Effector CD8-positive, alpha-beta T cell (primary cell): ENCODE results near the gene FYCO1.

ENCODE experiments used
- DNase-seq: peaks from one replicate; lab custom pipeline; 2025; lab: John Stamatoyannopoulos, UW

Gene FYCO1

DNA sequence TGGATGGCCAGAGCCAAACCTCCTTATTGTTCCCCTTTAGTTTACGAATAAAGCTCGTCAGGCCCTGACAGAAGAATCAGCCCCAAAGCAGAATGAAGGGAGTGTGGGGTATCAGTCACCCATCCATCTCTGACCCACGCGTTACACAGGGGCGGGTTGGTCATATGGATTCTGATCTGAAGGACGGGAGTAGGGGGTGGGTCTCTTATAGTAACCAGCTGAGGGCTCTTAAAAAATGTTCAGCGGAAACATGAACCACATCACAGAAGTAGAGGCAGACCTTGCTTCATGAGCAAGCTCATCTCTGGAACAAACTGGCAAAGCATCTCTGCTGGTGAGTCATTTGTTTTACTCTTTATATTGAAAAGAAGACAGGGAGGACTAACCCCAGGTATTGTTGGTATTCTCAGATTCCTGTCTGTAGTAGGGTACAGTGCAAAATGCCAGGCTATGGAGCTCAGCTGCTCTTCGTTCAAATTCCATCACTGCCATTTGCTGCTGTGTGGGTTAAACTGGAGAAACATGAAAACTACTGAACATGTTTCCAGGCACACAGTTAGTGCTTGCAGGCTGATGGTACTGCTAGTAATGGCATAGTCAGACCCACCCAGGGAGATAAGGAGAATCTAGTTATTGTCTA is 52.3 kb downstream of the FYCO1 start, which contains the start of gene CXCR6:
TSS of gene CXCR6 (plus strand) at position 258 of the 640 bp plus-strand sequence. CDS start 3,018 bp downstream, outside the sequence.
- no peak for DNase-seq

DNA sequence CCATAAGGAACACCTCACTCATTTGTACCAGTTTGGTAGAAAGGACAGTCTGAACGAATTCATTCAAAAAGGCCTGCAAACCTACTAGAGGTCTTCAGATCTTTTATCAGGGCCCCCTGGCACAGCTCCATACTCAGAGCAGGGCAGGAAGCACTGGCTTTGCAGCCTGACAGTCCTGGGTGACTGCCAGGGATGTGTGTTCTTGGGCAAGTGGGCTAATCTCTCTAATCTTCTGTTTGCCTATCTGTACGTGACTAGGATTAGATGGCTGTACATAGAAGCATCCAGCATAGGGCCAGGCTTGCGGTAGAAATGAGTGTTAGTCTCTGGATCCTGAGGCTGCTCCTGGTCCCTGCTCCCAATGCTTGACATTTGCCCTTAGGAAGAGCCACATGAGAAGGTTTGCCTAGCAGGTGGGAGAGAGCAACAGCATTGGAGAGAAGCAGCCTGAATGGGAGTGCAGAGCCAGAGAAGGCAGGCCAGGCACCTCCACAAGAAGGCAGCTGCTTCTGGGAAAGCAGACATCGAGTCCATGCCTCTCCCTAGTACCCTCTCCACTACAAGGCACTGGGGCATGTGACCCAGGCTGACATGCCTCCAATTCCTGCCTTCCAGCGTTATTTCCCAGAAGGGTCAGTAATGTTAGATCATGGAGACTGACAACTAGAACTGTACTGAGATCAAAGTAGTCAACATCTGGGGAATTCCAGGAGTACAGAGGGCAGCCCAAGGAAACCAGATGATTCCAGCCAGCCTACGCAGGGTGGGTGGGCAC is 53.4 kb downstream of the FYCO1 start:
- no peak for DNase-seq

DNA sequence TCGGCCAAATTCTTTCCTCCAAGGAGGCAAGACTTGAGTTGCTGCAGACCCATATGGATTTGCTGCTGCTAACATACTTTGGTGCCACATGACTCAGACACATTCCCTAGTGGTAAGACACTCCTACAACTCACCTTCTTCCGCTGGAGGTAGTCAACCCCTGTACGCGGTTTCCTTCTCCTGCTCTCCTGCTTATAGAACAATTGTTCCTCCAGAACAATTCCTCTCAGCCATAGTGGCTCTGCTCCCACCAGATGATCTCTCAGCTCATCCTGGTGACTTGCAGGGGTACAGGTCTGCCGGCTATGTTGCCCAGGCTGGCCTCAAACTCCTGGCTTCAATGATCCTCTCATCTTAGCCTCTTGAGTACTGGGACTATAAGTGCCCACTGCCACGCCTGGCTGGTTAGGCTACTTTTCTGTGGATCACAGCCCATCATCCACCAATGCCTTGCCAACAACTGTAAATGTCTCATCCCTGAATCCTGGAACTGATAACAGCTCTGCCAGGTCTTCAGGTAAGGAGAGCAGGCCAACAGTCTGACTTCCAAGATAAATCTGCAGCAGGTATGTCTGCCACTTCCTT is 54.8 kb downstream of the FYCO1 start:
- DNase-seq, result no peak

DNA sequence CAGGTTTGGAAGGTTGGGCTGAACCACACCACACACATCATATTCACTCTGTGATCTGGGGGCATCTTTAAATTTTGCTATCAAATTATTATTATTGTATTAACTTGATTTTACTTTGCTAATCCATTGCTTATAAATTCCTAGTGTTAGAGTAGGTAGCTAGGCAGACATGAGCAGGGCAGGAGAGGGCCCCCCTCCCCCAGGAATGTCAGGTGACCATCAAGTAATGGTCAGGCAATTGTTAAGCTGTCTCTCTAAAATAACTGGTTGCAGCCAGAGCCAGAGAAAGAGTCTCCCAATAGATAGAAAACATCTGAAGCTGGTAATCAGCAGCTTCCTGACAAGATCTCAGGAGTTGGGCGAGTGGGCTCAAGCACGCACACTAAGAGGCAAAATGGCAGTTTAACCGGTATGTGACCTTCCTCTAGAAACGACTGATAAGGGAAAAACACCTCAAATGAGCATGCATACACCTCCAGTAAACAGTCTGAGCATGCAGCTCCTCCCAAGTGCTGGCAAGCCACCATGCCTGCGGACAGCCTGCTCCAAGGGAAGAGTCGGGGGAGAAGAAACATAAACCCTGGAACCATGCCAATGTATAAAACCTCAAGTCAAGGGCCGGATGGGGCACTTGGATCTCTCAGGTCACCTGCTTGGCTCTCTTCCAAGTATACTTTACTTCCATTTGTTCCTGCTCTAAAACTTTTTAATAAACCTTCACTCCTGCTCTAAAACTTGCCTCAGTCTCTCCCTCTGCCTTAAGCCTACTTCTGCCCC is 55.4 kb downstream of the FYCO1 start:
- DNase-seq, result no peak

DNA sequence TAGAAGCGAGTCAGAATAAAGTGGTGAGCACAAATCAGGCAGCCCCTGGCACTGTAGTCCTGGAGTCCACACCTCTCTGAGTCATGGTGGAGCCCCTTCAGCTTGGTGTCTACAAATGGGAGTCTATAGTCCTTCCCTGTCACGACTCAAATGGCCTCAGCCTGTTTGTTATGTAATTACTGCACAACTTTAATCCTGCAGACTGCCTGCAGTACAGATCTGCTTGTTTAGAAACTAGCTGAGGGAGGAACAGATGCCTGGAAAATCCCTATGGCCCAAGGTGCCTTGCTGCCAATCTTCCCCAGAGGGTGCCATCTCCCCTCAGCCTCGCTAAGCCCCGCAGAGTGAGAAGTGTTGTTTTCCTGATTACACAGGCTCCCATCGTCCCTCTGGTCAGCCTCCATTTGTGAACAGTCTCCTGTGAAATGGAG is 56.3 kb downstream of the FYCO1 start:
- DNase-seq, result no peak

DNA sequence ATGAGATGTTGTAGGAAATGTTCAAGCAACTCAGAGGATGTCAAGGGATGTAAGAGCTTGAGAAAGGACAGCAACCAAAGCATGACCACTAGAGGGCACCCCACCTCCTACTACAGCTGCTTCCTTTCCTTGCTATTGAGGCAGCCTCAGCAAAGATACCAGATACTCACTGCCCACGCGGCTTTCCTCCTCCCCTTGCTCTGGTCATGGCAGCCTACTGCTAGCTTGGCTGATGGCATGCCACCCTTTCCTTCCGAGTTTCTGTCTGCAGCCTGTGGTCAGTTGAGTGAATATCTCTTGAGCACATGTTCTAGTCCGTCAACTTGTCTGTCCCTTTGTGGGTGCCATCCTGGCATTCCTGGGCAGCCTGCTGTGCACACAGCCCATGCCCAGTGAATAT is 56.8 kb downstream of the FYCO1 start:
- peak; percentile 61 for DNase-seq

DNA sequence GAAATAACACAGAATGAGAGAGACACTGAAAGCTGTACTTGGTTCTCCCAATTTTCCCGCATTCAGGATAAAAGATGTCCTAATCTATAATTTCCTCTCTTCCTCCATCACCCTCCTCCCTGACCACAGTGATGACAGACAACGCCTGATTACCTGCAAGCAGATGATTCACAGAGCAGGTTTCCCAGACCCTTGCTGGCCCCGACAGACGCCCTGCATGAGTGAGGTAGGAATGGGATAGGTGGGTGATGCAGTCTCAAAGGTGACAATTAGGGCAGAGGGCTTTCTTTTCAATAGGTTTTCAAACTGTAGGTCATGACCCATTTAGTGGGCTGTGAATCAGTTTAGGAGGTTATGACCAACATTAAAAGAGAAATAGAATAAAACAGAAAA is 57.6 kb downstream of the FYCO1 start:
- no peak for DNase-seq

DNA sequence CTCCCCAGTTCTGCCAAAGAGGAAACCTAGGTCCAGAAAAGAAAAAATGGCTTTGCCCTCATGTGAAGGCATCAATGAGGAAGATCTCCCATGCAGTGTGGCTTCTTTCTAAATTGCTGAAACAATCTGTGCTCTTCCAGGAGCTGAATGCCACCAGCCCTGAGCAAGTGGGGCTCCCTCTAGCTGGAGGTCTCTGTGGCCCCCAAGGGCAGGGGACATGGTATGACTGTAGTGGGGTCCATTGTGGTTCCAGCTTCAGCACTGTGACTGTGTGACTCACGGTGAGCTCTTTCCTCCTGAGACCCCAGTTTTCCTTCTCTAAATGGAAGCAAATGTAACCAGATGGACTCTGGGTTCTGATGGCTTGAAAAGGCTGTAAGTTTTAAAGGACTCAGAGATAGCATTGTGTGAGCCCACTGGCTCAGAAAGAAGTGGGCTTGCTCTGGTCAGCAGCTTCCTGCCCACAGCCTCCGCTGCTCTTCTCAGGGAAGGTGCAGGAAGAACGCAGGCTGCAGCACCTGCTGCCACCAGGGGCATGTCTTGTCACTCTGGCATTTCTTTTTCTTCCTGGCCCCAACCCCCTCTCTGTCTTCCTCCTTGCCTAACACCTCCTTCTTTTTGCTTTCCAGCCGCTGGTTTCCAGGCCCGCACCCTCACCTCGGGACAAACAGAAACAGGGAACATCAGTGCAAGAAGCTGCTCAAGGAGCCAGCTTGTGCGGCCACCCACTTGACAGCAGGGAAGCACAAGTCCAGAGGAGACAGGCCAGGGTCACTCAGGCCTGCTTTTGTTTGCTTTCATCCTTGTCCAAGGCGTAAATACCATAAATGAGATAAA is 58.2 kb downstream of the FYCO1 start:
- no peak for DNase-seq

DNA sequence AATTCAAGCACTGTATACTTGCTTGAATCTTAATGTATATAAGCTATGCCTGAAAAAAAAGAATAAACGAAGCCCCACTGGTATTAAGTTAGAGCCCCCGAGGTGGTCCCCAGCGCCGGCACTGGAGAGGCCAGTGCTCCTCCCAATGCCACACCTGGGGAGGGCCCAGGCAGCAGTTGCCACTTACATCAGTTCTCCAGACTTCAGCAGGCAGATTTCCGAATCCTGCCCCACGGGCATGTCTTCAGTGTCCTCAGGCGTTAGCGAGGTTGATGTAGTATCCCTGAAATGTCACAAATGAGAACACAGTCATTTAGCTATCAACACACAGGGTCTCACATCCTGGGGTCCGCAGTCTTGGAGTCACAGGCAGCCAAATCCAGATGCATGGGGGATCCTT is 59.4 kb downstream of the FYCO1 start:
- no peak for DNase-seq

DNA sequence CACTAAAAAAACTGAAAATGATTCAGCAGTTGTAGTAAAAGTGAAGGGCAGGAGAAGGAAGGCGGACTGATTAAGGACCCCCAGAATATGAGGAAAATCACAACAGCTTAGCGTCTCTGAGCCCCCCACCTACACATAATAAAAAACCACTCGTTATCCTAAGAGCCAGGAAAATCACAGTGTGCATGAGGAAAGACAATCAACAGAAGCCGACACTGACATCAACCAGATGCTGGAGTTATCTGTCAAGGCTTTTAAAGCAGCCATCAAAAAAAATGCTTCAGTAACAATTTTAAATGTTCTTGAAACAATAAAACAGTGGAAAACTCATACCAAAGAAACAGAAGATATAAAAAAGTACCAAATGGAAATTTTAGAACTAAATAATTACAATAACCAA is 62.0 kb downstream of the FYCO1 start:
- DNase-seq, result no peak

DNA sequence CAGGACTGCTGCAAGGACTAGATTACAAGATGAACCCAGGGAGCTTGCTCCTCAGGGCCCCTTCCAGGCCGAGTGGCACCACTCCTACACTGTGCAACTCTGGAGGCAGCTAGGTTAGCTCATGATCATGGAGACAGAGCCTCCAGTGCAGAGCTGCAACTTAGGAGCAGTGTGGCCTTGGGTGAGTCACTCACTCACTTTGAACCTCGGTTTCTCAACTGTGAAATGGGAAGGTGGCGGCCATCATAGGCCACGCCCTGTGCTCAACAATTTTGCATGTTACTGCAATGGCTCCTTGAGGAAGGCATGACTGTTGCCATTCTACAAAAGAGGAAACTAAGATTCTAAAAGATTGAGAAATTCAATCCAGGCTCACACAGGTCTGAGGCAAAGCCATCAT is 63.5 kb downstream of the FYCO1 start:
- DNase-seq, result no peak

DNA sequence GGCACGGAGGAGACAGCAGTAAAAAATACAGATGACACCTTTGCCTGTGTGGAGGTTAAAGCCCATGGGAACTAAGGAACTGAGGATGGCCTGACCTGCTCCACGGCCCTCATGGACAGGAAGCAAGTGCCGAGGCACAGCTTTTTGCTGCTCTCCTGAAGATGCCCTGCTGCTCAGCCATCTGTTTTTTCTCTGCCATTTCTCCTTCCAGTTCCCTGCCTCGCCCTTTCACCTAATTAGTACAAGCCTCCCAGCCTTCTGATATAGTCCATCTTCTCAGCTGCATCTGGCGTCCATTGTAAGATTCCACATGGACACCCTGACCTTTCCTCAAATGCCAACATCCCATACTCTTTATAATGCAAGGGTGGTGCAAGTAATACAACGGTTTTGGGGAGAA is 64.1 kb downstream of the FYCO1 start:
- no peak for DNase-seq

DNA sequence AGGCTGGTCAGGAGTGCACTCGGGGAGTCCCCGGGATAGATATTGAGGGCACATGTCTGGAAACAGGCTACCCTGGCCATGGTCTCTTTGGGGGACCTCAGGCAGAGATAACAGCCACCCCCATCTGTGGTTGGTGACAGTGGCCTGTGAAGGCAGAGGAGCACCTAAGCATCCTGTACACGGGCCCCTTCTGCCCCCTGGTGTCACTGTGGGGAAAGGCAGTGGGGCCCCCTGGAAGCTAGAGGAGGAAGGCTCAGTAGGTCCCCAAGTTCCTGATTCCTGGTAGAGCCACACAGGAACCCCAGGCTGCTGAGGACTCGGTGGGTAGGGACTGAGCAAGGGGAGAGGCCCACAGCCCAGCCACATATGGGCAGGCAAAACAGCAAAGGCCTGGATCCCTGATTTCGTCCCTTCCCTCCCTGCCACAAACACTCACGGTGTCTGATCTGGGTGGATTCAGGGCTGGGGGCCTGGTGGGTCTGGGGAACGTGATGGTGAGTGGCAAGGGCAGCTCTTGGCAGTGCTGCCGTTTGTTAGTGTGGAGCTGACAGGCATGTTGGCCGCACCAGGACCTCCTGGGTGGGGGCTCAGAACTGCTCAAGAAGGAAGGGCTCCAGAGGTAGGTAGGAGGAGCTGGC is 66.5 kb downstream of the FYCO1 start:
- peak; percentile 49 for DNase-seq

DNA sequence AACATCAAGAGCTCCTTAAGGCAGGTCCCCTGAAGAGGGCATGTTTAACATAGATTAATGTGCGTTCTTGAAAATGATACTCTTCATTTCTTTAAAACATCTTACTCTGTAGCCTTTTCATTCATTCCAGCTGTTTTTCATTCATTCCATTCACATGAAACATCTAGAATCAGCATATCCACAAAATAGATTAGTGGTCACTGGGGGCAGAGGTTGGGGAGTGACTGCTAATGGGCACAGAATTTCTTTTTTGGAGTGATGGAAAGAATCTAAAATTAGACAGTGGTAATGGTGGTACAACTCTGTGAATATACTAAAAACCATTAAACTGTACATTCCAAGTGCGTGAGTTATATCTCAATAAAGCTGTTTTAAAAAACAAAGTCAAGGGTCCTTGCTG is 67.7 kb downstream of the FYCO1 start:
- no peak for DNase-seq

DNA sequence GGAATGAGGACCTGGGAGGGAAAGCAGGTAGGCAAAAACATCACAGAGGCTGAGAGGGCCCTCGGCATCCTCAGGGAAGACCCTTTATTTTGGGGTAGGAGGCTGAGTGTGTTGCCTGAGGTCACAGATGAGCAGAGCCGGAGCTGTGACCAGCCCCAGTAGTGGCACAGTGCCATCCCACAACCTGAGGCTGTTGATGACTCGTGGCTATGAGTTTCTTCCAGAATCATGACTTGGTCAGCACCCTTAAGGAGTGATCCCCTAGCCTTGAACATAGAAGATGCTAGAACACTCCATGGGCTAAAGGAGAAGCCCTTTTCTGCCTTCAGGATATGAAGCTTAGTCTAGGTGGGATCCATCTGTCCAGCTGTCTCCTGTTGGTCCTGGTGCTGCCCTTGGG is 71.9 kb downstream of the FYCO1 start:
- DNase-seq, result no peak

DNA sequence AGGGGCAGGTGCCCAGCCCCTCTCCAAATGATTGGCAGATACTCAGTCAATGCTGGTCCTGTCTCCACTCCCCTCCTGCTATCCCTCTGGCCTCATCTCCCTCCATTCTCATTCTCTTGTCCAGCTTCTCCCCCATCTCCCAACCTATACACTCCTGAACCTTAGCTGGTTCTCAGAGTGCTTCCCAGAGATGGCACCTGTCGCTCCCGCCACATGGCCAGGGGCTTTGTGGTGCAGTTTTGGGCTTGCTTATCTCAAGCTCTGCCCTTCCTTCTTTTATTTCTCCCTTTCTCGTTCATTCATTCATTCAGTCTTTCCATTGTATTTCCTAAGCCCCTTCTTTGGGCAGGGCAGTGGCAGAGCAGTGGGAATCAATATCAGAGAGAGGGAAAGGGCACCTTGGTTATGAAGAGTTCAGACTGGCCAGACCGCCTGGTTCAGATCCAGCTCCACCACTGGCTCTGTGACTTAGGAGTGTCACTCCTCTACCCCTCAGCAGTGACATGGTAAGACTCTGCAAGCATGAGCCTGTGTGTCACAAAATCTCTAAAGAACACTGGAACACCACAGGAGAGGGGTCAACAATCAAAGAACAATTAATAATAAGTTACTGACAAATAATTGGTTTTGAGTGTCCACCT is 72.6 kb downstream of the FYCO1 start:
- no peak for DNase-seq

DNA sequence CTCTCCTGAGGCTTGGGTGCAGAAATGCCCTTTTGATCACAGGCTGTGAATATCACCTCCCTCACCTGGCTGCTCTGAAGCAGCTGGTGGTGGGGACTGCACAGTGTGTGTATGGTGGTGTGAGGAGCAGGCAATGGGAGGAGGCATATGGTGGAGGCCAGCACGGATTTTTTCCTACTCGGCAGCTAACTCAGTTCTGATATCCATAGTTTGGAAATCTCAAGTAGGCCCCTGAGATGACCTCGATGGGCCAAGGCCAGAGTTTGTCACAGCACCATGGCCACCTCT is 73.6 kb downstream of the FYCO1 start:
- no peak for DNase-seq

DNA sequence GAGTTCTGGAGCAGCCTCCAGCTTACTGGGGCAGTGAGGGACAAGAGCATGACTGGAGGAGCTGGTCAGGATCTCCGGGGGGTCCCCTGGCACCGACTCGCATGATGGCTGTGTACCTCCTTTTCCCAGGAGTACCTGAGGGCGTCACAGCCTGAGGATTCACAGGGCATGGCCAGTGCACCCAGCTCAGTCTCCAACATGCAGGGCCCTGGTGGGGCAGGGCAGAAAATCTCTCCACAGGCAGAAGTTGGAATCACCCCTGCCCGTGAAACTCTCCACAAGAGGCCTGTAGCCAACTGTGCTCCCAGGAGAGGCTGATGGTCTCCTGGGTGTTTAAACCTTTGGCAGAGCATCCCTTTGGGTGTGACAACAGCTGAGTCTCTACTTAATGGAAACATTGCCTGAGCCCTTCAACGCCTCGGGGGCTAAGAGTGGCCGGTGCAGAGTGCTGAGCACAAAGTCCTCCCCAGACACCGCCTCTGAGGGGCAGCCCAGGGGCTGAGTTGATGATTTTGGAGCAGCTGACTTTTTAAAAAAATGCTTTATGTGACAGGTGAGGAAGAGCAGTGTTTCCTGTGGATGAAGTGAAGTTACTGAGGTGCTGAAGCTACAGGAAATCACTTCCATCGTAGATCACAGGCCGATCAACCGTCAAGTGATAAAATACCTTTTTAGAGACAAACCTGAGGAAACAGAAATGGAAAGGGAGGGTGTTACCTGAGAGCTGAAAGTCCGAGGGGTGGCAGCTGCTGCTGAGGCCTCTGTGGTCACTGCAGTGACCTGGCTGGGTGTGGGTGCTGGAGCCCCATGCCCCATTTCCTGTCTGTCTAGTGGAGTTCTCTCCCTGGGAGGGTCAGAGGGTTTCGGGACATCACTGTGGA is 74.2 kb downstream of the FYCO1 start:
- DNase-seq, result no peak

DNA sequence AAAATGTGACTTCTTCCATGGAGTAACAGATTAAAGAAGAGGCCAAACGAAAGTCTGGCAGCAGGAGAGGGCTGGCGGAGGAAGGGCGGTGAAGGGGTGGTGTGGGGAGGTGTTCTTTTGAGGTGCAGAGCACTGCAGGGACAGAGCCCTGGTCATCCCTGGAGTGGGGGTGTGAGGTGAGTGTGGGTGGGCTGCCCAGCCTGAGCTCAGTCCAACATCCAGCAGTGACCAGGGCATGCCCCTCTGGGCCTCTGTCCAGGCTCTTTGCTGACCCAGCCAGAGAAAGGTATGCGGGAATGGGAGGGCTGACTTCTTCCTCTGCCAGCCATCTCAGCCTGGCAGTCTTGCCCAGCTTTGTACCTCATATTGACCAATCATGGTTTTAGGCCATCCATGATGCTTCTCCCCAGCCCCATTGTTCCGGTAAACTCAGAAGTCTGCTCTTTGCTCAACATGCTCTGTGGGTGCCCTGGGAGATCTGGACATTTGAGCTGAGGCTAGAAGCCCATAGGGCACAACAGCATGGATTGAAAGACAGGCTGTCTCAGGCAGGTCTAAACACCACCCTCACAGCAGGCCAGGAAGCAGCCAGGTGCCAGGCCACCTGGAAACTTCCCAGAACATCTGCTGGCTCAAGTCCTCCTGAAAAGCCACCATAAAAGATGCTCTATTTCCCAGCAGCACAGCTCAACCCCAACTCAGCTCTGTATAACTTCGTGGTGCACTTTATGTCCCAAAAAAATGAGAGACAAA is 78.3 kb downstream of the FYCO1 start:
- DNase-seq, result no peak
